Measurements from ENCODE around the gene GPHB5.

DNA sequence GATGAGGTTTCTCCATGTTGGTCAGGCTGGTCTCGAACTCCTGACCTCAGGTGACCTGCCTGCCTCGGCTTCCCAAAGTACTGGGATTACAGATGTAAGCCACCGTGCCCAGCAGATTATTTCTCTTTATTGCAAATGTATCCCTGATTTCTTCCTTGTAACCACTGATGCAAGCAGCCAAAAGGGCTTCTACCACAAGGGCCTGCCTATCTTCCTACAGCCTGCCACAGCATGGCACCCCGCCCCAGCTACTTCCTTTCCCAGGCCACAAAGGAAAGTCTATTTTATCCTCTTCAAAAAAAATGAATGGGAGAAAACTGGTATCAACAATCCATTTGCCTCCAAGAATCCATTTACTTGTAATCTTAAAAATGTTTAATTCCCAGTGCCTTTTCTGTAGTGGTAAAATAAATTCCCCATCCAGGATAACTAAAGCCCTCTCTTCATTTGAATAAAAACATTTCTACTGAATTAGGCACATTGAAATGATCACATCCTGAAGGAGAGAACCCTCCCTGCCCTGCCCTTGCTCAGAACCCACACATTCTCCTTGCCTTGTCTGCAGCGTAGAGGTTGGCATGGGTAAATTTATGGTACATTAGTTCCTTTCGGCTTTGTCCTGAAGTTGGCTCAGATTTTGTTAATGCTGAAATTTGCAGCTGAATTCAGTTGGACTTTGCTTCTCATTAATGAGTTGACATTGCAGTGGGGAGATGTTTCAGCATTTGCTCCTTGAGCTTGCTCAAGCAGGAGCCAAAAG lies 19.2 kb downstream of the GPHB5 start:
- TF ChIP-seq, protein P1, sequence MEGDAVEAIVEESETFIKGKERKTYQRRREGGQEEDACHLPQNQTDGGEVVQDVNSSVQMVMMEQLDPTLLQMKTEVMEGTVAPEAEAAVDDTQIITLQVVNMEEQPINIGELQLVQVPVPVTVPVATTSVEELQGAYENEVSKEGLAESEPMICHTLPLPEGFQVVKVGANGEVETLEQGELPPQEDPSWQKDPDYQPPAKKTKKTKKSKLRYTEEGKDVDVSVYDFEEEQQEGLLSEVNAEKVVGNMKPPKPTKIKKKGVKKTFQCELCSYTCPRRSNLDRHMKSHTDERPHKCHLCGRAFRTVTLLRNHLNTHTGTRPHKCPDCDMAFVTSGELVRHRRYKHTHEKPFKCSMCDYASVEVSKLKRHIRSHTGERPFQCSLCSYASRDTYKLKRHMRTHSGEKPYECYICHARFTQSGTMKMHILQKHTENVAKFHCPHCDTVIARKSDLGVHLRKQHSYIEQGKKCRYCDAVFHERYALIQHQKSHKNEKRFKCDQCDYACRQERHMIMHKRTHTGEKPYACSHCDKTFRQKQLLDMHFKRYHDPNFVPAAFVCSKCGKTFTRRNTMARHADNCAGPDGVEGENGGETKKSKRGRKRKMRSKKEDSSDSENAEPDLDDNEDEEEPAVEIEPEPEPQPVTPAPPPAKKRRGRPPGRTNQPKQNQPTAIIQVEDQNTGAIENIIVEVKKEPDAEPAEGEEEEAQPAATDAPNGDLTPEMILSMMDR (IDR thresholded peaks at IDR 0.05; ENCODE audit: low read length), result no peak
- TF ChIP-seq EZH2 (optimal IDR thresholded peaks at IDR 0.05; ENCODE audit: low read depth, low read length) (no peak), EZH2phosphoT487 (IDR thresholded peaks at IDR 0.05; ENCODE audit: low read length) (no peak)
